HG03060 (cell line): ENCODE data around the gene RNU5D-1.
"Not testable (repeated sequence)": the region's sequence is repeated elsewhere in the genome, so short reads cannot be mapped to it uniquely, and the experiment has no call there.

Source experiments
- ATAC-seq: cut with Tn5 transposase; IDR thresholded peaks from one replicate; pipeline ENCODE4 v1.9.1; 2021; ENCODE audit warnings: low read depth, moderate number of reproducible peaks; ENCODE audit not compliant: unreplicated experiment

RNU5D-1 gene

DNA sequence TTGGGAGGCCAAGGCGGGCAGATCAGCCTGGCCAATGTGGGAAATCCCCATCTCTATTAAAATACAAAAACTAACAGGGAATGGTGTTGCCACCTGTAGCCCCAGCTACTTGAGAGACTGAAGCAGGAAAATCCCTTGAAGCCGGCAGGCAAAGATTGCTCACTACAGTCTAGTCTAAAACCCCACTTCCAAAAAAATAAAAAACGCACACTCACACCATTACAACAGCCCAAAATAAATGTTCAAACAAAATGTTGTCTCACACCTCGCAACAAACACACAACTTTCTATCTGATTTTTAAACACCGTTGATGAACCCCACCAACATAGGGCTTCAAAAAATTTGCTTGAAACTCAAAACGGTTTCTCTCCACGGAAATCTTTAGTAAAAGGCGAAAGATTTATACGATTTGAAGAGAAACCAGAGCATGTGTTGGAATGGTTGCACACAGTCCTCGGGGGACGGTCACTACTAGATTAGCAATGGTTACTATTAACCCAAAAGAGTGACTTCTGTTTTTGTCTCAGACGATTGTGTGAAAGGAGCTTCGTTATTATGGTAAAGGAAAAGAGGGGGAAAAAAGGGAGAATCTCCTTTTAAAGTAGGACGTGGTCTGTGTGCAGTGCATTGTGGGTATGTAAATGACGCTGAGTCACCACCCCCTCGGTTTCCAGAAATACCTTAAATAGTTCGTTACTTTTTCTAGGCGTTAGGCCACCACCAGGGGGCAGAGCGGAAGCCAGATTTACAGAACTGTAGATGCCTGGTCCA is at the start of gene RNU5D-1:
TSS of gene RNU5D-1 (minus strand) at position 430 of the 772 bp plus-strand sequence.
- ATAC-seq: peak; percentile 63

- no peak for ATAC-seq
Measured at GRCh38 chr1:44780583-44781121, 49.7 kb upstream of the RNU5D-1 start.

DNA sequence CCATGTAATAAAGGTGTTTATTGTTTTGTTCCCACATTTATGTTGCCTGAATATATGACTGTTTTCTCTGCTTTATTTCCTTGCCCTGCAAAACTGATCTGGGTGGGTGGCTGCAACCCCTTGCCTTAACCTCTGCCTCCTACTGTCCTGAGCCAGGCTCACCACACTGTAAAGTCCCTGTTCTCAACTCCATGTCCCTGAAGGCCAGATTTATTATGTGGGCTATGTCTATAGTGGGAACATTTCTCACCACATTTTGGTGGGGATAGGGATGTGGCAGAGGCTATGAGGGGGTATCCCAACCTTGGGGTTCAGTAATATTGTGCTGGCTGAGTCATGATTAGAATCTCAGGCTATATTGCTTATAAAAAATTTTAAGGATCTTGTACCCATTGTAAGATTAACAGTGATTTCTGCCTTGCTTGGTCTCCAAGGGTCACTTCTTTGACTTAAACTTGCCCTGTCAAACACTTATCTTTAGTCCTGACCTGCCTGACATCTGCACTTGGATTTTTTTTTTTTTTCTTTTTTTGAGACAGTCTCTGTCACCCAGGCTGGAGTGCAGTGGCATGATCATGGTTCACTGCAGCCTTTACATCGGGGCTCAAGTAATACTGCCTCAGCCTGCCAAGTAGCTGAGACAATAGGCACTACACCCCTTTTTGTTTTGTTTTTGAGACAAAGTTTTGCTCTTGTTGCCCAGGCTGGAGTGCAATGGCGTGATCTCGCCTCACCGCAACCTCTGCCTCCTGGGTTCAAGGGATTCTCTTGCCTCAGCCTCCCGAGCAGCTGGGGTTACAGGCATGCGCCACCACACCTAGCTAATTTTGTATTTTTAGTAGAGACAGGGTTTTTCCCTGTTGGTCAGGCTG is 48.0 kb upstream of the RNU5D-1 start:
- ATAC-seq: no peak

GRCh38 chr1:44777969-44778635 is 47.1 kb upstream of the RNU5D-1 start:
- ATAC-seq: no peak

DNA sequence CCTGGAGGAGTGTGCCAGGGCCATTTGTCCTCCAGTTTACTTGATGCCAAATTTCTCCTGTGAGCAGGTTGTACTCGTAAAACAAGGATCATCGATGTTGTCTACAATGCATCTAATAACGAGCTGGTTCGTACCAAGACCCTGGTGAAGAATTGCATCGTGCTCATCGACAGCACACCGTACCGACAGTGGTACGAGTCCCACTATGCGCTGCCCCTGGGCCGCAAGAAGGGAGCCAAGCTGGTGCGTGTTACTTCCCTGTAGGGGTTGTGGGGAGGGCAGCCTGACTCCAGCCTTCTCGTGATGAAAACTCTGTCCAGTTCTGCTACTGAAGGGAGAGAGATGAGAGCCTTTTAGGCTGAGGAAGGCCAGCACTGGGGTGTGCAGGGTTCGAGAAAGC is 46.6 kb upstream of the RNU5D-1 start:
- ATAC-seq: no peak

DNA sequence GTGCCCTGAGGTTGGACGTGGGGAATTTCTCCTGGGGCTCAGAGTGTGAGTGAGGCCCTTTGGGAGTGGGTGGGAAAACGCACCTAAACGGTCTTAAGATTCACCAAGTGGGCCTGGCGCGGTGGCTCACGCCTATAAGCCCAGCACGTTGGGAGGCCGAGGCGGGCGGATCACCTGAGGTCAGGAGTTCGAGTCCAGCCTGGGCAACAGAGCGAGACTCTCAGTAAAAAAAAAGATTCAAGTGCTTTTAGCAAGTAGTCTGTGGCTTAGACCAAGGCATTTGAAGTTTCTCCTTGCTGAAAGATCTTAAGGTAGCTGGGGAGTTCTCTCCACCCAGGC is 45.7 kb upstream of the RNU5D-1 start:
- ATAC-seq: no peak

DNA sequence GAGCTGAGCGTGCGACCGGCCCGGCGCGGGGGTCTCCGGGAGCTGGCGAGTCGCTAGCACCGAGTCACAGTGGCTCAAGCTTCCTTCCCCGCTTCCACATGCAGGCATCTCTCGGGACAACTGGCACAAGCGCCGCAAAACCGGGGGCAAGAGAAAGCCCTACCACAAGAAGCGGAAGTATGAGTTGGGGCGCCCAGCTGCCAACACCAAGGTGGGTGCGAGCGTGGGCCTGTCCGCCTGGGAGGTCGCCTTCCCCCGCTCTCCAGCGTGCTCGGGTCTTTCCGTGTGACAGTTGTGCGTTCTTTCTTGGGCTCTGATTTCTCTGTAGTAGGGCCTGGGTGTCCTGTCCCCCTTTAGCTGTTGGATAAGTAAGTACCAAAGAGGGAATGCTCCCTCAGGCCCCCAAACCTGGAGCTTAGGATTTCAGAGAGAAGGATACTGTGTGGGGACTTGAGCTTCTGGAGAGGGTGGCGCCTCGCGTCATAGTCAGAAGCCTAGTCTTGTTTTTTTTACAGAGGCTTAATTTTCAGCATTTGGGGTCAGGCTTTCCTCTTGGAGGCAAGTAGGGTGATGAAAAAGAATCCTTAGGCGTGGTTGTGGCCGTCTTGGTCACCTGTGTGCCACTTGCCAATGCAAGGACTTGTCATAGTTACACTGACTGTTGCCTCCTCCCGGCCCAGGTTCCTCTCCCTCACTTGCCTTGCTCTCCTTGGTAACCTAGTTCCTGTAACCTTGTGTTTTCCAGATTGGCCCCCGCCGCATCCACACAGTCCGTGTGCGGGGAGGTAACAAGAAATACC is 45.2 kb upstream of the RNU5D-1 start:
- no peak for ATAC-seq

DNA sequence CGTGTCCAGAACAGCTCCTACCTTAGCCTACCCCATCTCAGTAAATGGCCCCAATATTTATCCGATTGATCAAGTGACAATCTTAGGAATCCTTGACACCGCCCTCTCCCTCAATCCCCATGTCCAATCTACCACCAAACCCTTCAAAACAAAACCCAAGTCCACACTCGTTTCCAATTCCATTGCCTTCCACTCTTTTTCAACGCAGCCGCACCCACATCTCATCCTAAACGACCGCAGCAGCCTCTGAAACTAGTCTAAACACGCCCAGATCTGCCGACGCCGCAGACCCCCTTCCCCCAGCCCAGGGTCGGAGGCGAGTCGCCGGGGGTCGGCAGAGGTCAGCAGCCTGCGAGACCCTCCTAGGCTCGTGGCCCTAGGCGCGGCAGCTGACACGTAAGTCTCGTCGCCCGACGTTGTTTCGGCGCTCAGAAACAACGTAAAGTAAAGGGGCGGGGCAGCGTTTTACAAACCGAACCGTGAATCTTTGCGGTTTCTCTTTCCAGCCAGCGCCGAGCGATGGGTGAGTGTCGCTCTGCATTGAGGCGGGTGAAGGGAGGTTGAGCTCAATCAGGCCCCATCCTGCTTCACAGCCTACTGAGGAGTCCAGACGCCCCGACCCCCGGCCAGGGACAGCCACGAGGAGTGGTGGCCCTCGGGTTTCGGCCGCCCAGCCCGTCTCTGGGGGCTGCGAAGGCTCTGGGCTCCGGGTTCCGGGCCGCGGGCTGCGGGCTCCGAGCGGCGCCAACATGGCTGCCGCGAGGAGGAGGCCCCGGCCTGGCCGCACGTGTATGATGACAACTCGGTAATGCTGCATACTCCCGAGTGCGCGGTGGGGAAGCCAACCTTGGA is 44.3 kb upstream of the RNU5D-1 start, which contains the start of gene RPS8:
TSS of gene RPS8 (plus strand) at position 463 of the 852 bp plus-strand sequence. CDS start at position 520, 57 bp downstream.
- peak; percentile 69 for ATAC-seq

DNA sequence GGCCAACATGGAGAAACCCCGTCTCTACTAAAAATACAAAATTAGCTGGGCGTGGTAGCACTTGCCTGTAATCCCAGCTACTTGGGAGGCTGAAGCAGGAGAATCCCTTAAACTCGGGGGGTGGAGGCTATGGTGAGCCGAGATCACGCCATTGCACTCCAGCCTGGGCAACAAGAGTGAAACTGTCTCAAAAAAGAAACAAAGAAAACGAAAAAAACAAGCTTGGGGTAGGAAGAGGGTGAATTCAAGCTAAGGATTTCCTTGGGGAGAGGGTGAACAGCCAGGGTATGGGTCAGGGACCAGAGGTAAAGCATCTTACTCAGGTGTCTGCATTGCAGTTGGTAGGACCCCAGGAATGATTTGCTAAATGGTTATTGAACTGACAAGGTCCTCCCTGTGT is 35.5 kb upstream of the RNU5D-1 start:
- ATAC-seq: not testable (repeated sequence)

- no peak for ATAC-seq
Measured at GRCh38 chr1:44760876-44761275, 29.9 kb upstream of the RNU5D-1 start.

- no peak for ATAC-seq
Measured at GRCh38 chr1:44759077-44759476, 28.1 kb upstream of the RNU5D-1 start.

- ATAC-seq: no peak
Measured at GRCh38 chr1:44757420-44757819, 26.4 kb upstream of the RNU5D-1 start.

GRCh38 chr1:44747878-44748277 is 16.9 kb upstream of the RNU5D-1 start:
- ATAC-seq: no peak

GRCh38 chr1:44743211-44743610 is 12.2 kb upstream of the RNU5D-1 start:
- no peak for ATAC-seq

- ATAC-seq: no peak
Measured at GRCh38 chr1:44740179-44740617, 9.2 kb upstream of the RNU5D-1 start.

GRCh38 chr1:44739307-44740178 is 8.6 kb upstream of the RNU5D-1 start, which contains the start of gene KIF2C:
KIF2C (plus strand) TSS chr1:44739837; CDS start chr1:44739933, 96 bp downstream.
- peak; percentile 91 for ATAC-seq

- not testable (repeated sequence) for ATAC-seq
Measured at GRCh38 chr1:44738953-44739306, 8.0 kb upstream of the RNU5D-1 start.

DNA sequence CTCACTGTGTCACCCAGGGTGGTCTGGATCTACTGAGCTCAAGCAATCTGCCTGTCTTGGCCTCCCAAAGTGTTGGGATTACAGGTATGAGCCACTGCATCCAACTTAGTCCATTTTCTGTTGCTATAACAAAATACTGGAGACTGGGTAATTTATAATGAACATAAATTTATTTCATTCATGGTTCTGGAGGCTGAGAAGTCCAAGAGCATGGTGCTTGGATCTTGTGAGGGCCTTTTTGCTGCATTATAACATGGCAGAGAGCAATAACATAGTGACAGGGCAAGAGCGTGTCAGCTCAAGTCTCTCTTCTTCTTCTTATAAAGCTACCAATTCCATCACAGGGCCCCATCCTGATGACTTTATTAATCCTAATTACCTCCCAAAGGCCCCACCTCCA is 5.0 kb upstream of the RNU5D-1 start:
- ATAC-seq: no peak
